Type B pancreatic cell (in vitro differentiated cells): ENCODE measurements around the gene CCDC90B. TPM values are rescaled to one million over a fixed set of nuclear protein-coding genes. Genes with fewer than 3 reads are reported as not detected.

Experiments used
- DNase-seq: peaks from one replicate; pipeline ENCODE4 v3.0.0; 2021; ENCODE audit warnings: mixed read lengths; ENCODE audit not compliant: unreplicated experiment; ENCODE audit errors: extremely low spot score
- H3K27ac Mint-ChIP-seq: 2 replicates; pipeline ENCODE4 v1.8.0; 2021; ENCODE audit warnings: mild to moderate bottlenecking, mixed read lengths
- H3K27me3 Mint-ChIP-seq: 2 replicates; pipeline ENCODE4 v1.8.0; 2021; ENCODE audit warnings: mixed read lengths
- H3K36me3 Mint-ChIP-seq: 2 replicates; pipeline ENCODE4 v1.8.0; 2021; ENCODE audit warnings: mixed read lengths
- H3K4me1 Mint-ChIP-seq: one replicate; pipeline ENCODE4 v1.8.0; 2021; ENCODE audit warnings: mixed read lengths; ENCODE audit not compliant: unreplicated experiment
- H3K4me3 Mint-ChIP-seq: 2 replicates; pipeline ENCODE4 v1.8.0; 2021; ENCODE audit warnings: mild to moderate bottlenecking, mixed read lengths
- H3K9me3 Mint-ChIP-seq: 2 replicates; pipeline ENCODE4 v1.8.0; 2021; ENCODE audit warnings: mixed read lengths
- CTCF ChIP-seq: fragments of 200-600 bp; sonication (generic); conservative IDR thresholded peaks from 2 replicates; pipeline ENCODE4 v1.5.0; 2021; ENCODE audit warnings: antibody characterized with exemption, mild to moderate bottlenecking
- total RNA-seq: library from RNA; stranded (reverse); gene quantifications from 2 replicates; pipeline ENCODE4 v1.2.1, GENCODE V29; 2021; ENCODE audit warnings: low replicate concordance

The CCDC90B gene
- total RNA-seq, 1 donor from 2014 or later, result 33.5 TPM

GRCh38 chr11:83299681-83300080, 13.5 kb upstream of the CCDC90B start:
- Mint-ChIP-seq H3K4me1 (no peaks in the 10 kb centered on the region), H3K36me3 (no peaks in the 10 kb centered on the region), H3K9me3 (no peaks in the 10 kb centered on the region), H3K27ac (no peak overlapping the region), H3K27me3 (no peaks in the 10 kb centered on the region), H3K4me3 (no peak overlapping the region)
- DNase-seq, result no peak
- TF ChIP-seq CTCF, result no peak

- no peak for DNase-seq
- TF ChIP-seq CTCF, result no peak
- H3K36me3 Mint-ChIP-seq, result no peaks in the 10 kb centered on the region
- H3K9me3 Mint-ChIP-seq, result no peaks in the 10 kb centered on the region
- peaks cover 4% of the 10 kb centered on the region for H3K27me3 Mint-ChIP-seq
- H3K4me1 Mint-ChIP-seq, result peaks cover 4% of the 10 kb centered on the region
- no peak overlapping the region for H3K4me3 Mint-ChIP-seq
- H3K27ac Mint-ChIP-seq, result no peak overlapping the region
These were observed 8.0 kb upstream of the CCDC90B start for GRCh38 chr11:83294208-83294607.

GRCh38 chr11:83293457-83293774, 7.2 kb upstream of the CCDC90B start:
- H3K4me3 Mint-ChIP-seq, result no peak overlapping the region
- H3K36me3 Mint-ChIP-seq, result no peaks in the 10 kb centered on the region
- peaks cover 4% of the 10 kb centered on the region for H3K4me1 Mint-ChIP-seq
- H3K27ac Mint-ChIP-seq, result no peak overlapping the region
- peaks cover 4% of the 10 kb centered on the region for H3K27me3 Mint-ChIP-seq
- no peak for DNase-seq
- no peaks in the 10 kb centered on the region for H3K9me3 Mint-ChIP-seq
- TF ChIP-seq CTCF, result no peak

GRCh38 chr11:83292709-83293456, 6.7 kb upstream of the CCDC90B start:
- Mint-ChIP-seq H3K4me3 (no peak overlapping the region), H3K4me1 (peaks cover 4% of the 10 kb centered on the region), H3K27me3 (peaks cover 4% of the 10 kb centered on the region), H3K27ac (peak overlapping the region; percentile 48), H3K36me3 (no peaks in the 10 kb centered on the region), H3K9me3 (no peaks in the 10 kb centered on the region)
- peak; percentile 84 for TF ChIP-seq CTCF
- DNase-seq, result no peak

GRCh38 chr11:83287631-83288030, 1.5 kb upstream of the CCDC90B start:
- Mint-ChIP-seq H3K27me3 (no peaks in the 10 kb centered on the region), H3K27ac (no peak overlapping the region), H3K4me3 (peak overlapping the region; percentile 20), H3K4me1 (peaks cover 9% of the 10 kb centered on the region), H3K36me3 (no peaks in the 10 kb centered on the region), H3K9me3 (no peaks in the 10 kb centered on the region)
- no peak for TF ChIP-seq CTCF
- no peak for DNase-seq
